Smooth muscle cell of bladder (primary cell): Measurements from ENCODE around the gene CT45A9. TPM values are rescaled to one million over a fixed set of nuclear protein-coding genes. Genes with fewer than 3 reads are reported as not detected.

Experiments used
- total RNA-seq: library from RNA; depleted of rRNA; stranded (reverse); fragments of >200 nt; gene quantifications from 2 replicates; pipeline ENCODE4 v1.2.3, GENCODE V29; 2014

Gene CT45A9
- total RNA-seq, result not detected in 2 replicates

GRCh38 chrX:135871712-135872111 lies at the start of gene CT45A9:
TSS of gene CT45A9 (minus strand) at chrX:135871812. CDS start at chrX:135868061, 3,751 bp downstream.

GRCh38 chrX:135893294-135893817 lies 21.7 kb upstream of the CT45A9 start, which contains the start of the genes CT45A10 and SAGE1:
TSS of gene CT45A10 (minus strand) at chrX:135893444. CDS start at chrX:135885344, 8,100 bp downstream.
TSS of gene SAGE1 (plus strand) at chrX:135893716. CDS start at chrX:135896243, 2,527 bp downstream.

GRCh38 chrX:135854438-135854837 lies 17.2 kb downstream of the CT45A9 start, which contains the start of gene CT45A8:
TSS of gene CT45A8 (minus strand) at chrX:135854538. CDS start at chrX:135850783, 3,755 bp downstream.

GRCh38 chrX:135837180-135837579 lies 34.4 kb downstream of the CT45A9 start, which contains the start of gene CT45A7:
TSS of gene CT45A7 (minus strand) at chrX:135837280. CDS start at chrX:135833533, 3,747 bp downstream.

GRCh38 chrX:135819912-135820311 lies 51.7 kb downstream of the CT45A9 start, which contains the start of gene CT45A2:
TSS of gene CT45A2 (minus strand) at chrX:135820012. CDS start at chrX:135816265, 3,747 bp downstream.

Other genes starting within 250 kb of the CT45A9 start
- gene CT45A1, start 158.2 kb downstream of the CT45A9 start, total RNA-seq, result not detected in 2 replicates
- not detected in 2 replicates for gene CT45A3, start 103.6 kb downstream of the CT45A9 start, total RNA-seq
- gene CT45A5, start 86.3 kb downstream of the CT45A9 start, total RNA-seq, result not detected in 2 replicates
- not detected in 2 replicates for gene CT45A6, start 69.0 kb downstream of the CT45A9 start, total RNA-seq
- not detected in 2 replicates for gene CT45A2, start 51.8 kb downstream of the CT45A9 start, total RNA-seq
- not detected in 2 replicates for gene CT45A7, start 34.5 kb downstream of the CT45A9 start, total RNA-seq
- not detected in 2 replicates for gene CT45A8, start 17.3 kb downstream of the CT45A9 start, total RNA-seq
- gene CT45A10, start 21.6 kb upstream of the CT45A9 start, total RNA-seq, result not detected in 2 replicates
- gene SAGE1, start 21.9 kb upstream of the CT45A9 start, total RNA-seq, result under 0.01 TPM in 1 of 2 replicates, not detected in the other
- gene MMGT1, start 102.2 kb upstream of the CT45A9 start, total RNA-seq, result 5.4 and 6.5 TPM in 2 replicates
- gene SLC9A6, start 113.6 kb upstream of the CT45A9 start, total RNA-seq, result 17.2 and 18.4 TPM in 2 replicates